Spleen (tissue), 7 donors: Measurements from ENCODE around the gene IL23A.

ENCODE experiments used
- POLR2A ChIP-seq, 3 donors: fragments of 450-650 bp; IDR thresholded peaks; one replicate each; pipeline ENCODE4 v1.5.1; 2017; ENCODE audit warnings: antibody characterized with exemption in 3 of 3, mild to moderate bottlenecking in 1 of 3
- POLR2AphosphoS5 ChIP-seq, 3 donors: sonication (generic); formaldehyde crosslinking; IDR thresholded peaks; one replicate each; pipeline ENCODE4 v1.5.1; 2017; ENCODE audit warnings: antibody characterized with exemption in 3 of 3
- TF ChIP-seq, protein P1 (sequence below), 11 experiments: fragments of 200-600 bp in 7 of 11; fragments of 450-650 bp in 4 of 11; sonication (generic) in 4 of 11; IDR thresholded peaks in 8 of 11; conservative IDR thresholded peaks in 3 of 11; 1 replicate in 7 of 11; 2 replicates in 4 of 11; pipeline versions ENCODE4 v1.4.0 to v1.8.0; 2016 to 2021; ENCODE audit warnings: antibody characterized with exemption in 11 of 11, inconsistent platforms in 4 of 11, mild to moderate bottlenecking in 1 of 11
- donor health status: DM: no; HTN: no; CAD: no; lungs with moderate emphysema.
- donor health status: DM: no; HTN: no; CAD: no.
- donor health status: DM: no; HTN: no; CAD: no.

DNA sequence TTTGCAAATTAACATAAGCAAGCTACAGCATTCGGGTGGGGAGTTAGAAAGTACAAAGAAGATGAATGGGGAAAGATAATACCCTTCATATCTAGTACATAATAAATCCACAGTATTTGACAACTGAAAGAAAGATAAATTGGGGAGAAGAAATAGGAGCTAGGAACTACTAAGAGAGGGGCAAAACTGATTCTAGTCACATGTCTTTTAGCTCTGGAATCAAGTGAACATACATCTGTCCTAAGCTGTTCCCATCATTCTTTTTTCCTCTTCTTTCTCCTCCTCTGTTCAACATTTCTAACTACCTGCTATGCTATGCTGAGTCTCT lies 39.3 kb downstream of the IL23A start:
- TF ChIP-seq, protein P1, sequence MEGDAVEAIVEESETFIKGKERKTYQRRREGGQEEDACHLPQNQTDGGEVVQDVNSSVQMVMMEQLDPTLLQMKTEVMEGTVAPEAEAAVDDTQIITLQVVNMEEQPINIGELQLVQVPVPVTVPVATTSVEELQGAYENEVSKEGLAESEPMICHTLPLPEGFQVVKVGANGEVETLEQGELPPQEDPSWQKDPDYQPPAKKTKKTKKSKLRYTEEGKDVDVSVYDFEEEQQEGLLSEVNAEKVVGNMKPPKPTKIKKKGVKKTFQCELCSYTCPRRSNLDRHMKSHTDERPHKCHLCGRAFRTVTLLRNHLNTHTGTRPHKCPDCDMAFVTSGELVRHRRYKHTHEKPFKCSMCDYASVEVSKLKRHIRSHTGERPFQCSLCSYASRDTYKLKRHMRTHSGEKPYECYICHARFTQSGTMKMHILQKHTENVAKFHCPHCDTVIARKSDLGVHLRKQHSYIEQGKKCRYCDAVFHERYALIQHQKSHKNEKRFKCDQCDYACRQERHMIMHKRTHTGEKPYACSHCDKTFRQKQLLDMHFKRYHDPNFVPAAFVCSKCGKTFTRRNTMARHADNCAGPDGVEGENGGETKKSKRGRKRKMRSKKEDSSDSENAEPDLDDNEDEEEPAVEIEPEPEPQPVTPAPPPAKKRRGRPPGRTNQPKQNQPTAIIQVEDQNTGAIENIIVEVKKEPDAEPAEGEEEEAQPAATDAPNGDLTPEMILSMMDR (IDR thresholded peaks at IDR 0.05 in 8 of 11, conservative IDR thresholded peaks at IDR 0.05 in 3 of 11) = no peak
- TF ChIP-seq POLR2A (IDR thresholded peaks at IDR 0.05) (no peak), POLR2AphosphoS5 (IDR thresholded peaks at IDR 0.05) (no peak)
